ENCODE results near the gene NOL6.
"Not testable (repeated sequence)": the region's sequence is repeated elsewhere in the genome, so short reads cannot be mapped to it uniquely, and the experiment has no call there.

NOL6 gene

GRCh38 chr9:33434317-33435105 lies 39.2 kb downstream of the NOL6 start:
- in situ Hi-C loops (cut with MboI; ENCODE audit: low sequenced_read_pairs): no loop called here

GRCh38 chr9:33433871-33434270 lies 39.9 kb downstream of the NOL6 start:
- in situ Hi-C loops (cut with MboI; ENCODE audit: low sequenced_read_pairs): no loop called here

GRCh38 chr9:33431420-33431819 lies 42.3 kb downstream of the NOL6 start:
- in situ Hi-C loops (cut with MboI; ENCODE audit: low sequenced_read_pairs): no loop called here

- in situ Hi-C loops (cut with MboI; ENCODE audit: low sequenced_read_pairs): no loop called here
Observed at GRCh38 chr9:33430942-33431341, 42.8 kb downstream of the NOL6 start.

GRCh38 chr9:33429256-33429985 lies 44.3 kb downstream of the NOL6 start:
- in situ Hi-C loops (cut with MboI; ENCODE audit: low sequenced_read_pairs): no loop called here

- in situ Hi-C loops (cut with MboI; ENCODE audit: low sequenced_read_pairs): no loop called here
Observed at GRCh38 chr9:33426843-33427293, 46.9 kb downstream of the NOL6 start.

- in situ Hi-C loops (cut with MboI; ENCODE audit: low sequenced_read_pairs): no loop called here
Observed at GRCh38 chr9:33425128-33425533, 48.6 kb downstream of the NOL6 start.

GRCh38 chr9:33424492-33424891 lies 49.2 kb downstream of the NOL6 start:
- in situ Hi-C loops (cut with MboI; ENCODE audit: low sequenced_read_pairs): not testable (repeated sequence)

GRCh38 chr9:33424043-33424442 lies 49.7 kb downstream of the NOL6 start:
- in situ Hi-C loops (cut with MboI; ENCODE audit: low sequenced_read_pairs): not testable (repeated sequence)

GRCh38 chr9:33419708-33420303 lies 53.9 kb downstream of the NOL6 start:
- in situ Hi-C loops (cut with MboI; ENCODE audit: low sequenced_read_pairs): no loop called here

- in situ Hi-C loops (cut with MboI; ENCODE audit: low sequenced_read_pairs): no loop called here
Observed at GRCh38 chr9:33418090-33418489, 55.6 kb downstream of the NOL6 start.

GRCh38 chr9:33416996-33417395 lies 56.7 kb downstream of the NOL6 start:
- in situ Hi-C loops (cut with MboI; ENCODE audit: low sequenced_read_pairs): no loop called here

GRCh38 chr9:33415501-33416038 lies 58.2 kb downstream of the NOL6 start:
- in situ Hi-C loops (cut with MboI; ENCODE audit: low sequenced_read_pairs): no loop called here

- in situ Hi-C loops (cut with MboI; ENCODE audit: low sequenced_read_pairs): no loop called here
Observed at GRCh38 chr9:33414889-33415500, 58.7 kb downstream of the NOL6 start.

GRCh38 chr9:33414268-33414667 lies 59.5 kb downstream of the NOL6 start:
- in situ Hi-C loops (cut with MboI; ENCODE audit: low sequenced_read_pairs): no loop called here

Measured in HL-60/S4 treated with phorbol 12-myristate 13-acetate at 8.2 ng/mL for 4 days and 3 days (cell line).